NB4 (cell line): Measurements from ENCODE around the gene CENATAC.
"Not testable (repeated sequence)": the region's sequence is repeated elsewhere in the genome, so short reads cannot be mapped to it uniquely, and the experiment has no call there.

Experiments used
- CTCF ChIP-seq: IDR thresholded peaks from one replicate; pipeline ENCODE4 v1.5.1; 2012; ENCODE audit warnings: low read depth, low read length
- MAX ChIP-seq: IDR thresholded peaks from 2 replicates; pipeline ENCODE4 v1.6.1; 2011; ENCODE audit warnings: low read depth, low read length
- POLR2A ChIP-seq: IDR thresholded peaks from 2 replicates; pipeline ENCODE4 v1.6.1; 2011; ENCODE audit warnings: mild to moderate bottlenecking; ENCODE audit not compliant: insufficient read length; ENCODE audit errors: extremely low read depth

GRCh38 chr11:119059128-119059527 lies 61.2 kb downstream of the CENATAC start:
- TF ChIP-seq CTCF, MAX, POLR2A: not testable (repeated sequence)
